ENCODE measurements around the gene LAGE3.

Gene LAGE3

GRCh38 chrX:154458954-154459778 is 19.9 kb downstream of the LAGE3 start:
- no peaks in the 10 kb centered on the region for H3K27me3 Mint-ChIP-seq (ENCODE audit: low read depth)
- H3K9me3 Mint-ChIP-seq = peaks cover 24% of the 10 kb centered on the region
- no peak for TF ChIP-seq CTCF (IDR thresholded peaks at IDR 0.05; ENCODE audit: unreplicated experiment in 3 of 3)
- H3K36me3 Mint-ChIP-seq (ENCODE audit: low read depth) = peaks cover 23% of the 10 kb centered on the region
- H3K4me3 Mint-ChIP-seq = peak overlapping the region; percentile 86 to 95 (median 91)
- peaks cover 5% of the 10 kb centered on the region for H3K4me1 Mint-ChIP-seq
- H3K27ac Mint-ChIP-seq = peak overlapping the region; percentile 56 to 84 (median 81)

- peaks cover 25% of the 10 kb centered on the region for H3K9me3 Mint-ChIP-seq
- H3K27me3 Mint-ChIP-seq (ENCODE audit: low read depth) = no peaks in the 10 kb centered on the region
- H3K4me1 Mint-ChIP-seq = peaks cover 5% of the 10 kb centered on the region
- peak within 1 kb of the TSS; percentile 94 to 99 (median 95) for H3K27ac Mint-ChIP-seq
- H3K4me3 Mint-ChIP-seq = peak within 1 kb of the TSS; percentile 90 to 95 (median 93)
- no peak for TF ChIP-seq CTCF (IDR thresholded peaks at IDR 0.05; ENCODE audit: unreplicated experiment in 3 of 3)
- H3K36me3 Mint-ChIP-seq (ENCODE audit: low read depth) = peaks cover 25% of the 10 kb centered on the region
These were observed 20.7 kb downstream of the LAGE3 start, which contains the start of gene PLXNA3 for GRCh38 chrX:154458116-154458953. TSS of gene PLXNA3 (plus strand) at chrX:154458281. CDS start at chrX:154460184, 1,903 bp downstream.

GRCh38 chrX:154457491-154458115 is 21.5 kb downstream of the LAGE3 start:
- no peak for TF ChIP-seq CTCF (IDR thresholded peaks at IDR 0.05; ENCODE audit: unreplicated experiment in 3 of 3)
- H3K36me3 Mint-ChIP-seq (ENCODE audit: low read depth) = peaks cover 26% of the 10 kb centered on the region
- H3K4me3 Mint-ChIP-seq = peak overlapping the region; percentile 90 to 95 (median 93)
- H3K9me3 Mint-ChIP-seq = peaks cover 25% of the 10 kb centered on the region
- no peaks in the 10 kb centered on the region for H3K27me3 Mint-ChIP-seq (ENCODE audit: low read depth)
- peak overlapping the region; percentile 94 to 99 (median 95) for H3K27ac Mint-ChIP-seq
- H3K4me1 Mint-ChIP-seq = peaks cover 5% of the 10 kb centered on the region

GRCh38 chrX:154452823-154453222 is 26.3 kb downstream of the LAGE3 start:
- peaks cover 5% of the 10 kb centered on the region for H3K4me1 Mint-ChIP-seq
- no peak overlapping the region for H3K27ac Mint-ChIP-seq
- no peak overlapping the region for H3K4me3 Mint-ChIP-seq
- H3K36me3 Mint-ChIP-seq (ENCODE audit: low read depth) = peaks cover 20% of the 10 kb centered on the region
- H3K9me3 Mint-ChIP-seq = peaks cover 19% of the 10 kb centered on the region
- TF ChIP-seq CTCF (IDR thresholded peaks at IDR 0.05; ENCODE audit: unreplicated experiment in 3 of 3) = no peak
- H3K27me3 Mint-ChIP-seq (ENCODE audit: low read depth) = no peaks in the 10 kb centered on the region

GRCh38 chrX:154450312-154450711 is 28.8 kb downstream of the LAGE3 start:
- Mint-ChIP-seq H3K27me3 (ENCODE audit: low read depth) (no peaks in the 10 kb centered on the region), H3K4me1 (no peaks in the 10 kb centered on the region), H3K9me3 (peaks cover 22% of the 10 kb centered on the region), H3K27ac (no peak overlapping the region), H3K4me3 (no peak overlapping the region), H3K36me3 (ENCODE audit: low read depth) (peaks cover 22% of the 10 kb centered on the region)
- TF ChIP-seq CTCF (IDR thresholded peaks at IDR 0.05; ENCODE audit: unreplicated experiment in 3 of 3) = no peak
